ENCODE data around the gene DNAJB2.

DNAJB2 gene

DNA sequence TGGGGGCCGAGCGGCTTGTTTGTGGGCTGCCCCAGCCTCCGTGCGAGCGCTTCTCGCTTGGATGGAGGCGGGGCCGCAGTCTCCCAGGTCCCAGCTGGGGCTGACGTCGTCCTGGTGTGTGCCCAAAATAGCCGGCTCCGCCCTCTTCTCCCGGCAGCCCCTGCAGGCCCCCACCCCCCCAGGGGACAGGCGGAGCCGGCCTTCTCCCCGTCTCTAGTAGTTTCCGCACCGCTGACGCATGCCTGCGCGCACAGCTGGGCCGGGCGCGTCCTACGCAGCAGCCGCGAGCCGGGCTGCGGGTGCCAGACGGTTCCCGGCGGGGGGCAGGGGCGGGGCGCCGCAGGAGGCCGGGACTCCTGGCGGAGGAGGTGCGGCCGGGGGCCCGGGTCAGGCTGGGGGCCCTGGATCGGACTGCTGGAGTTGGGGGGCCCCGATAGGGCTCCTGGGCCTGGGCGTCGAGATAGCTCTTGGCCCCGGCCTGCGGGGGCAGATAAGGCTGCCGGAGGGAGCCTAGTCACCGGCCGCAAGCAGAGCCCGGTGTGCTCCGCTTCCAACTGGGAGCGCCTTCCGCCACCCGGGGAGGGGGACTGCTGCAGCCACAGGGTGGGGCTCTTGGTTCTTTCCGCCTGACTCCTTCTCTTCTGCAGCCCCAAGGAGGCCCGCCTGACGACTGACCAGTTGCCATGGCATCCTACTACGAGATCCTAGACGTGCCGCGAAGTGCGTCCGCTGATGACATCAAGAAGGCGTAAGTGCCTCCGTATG is at the start of gene DNAJB2:
TSS of gene DNAJB2 (plus strand) at position 216 of the 765 bp plus-strand sequence. CDS start at position 684, 468 bp downstream.
- DNase-seq (ENCODE audit: low read depth), result peak; percentile 97

DNA sequence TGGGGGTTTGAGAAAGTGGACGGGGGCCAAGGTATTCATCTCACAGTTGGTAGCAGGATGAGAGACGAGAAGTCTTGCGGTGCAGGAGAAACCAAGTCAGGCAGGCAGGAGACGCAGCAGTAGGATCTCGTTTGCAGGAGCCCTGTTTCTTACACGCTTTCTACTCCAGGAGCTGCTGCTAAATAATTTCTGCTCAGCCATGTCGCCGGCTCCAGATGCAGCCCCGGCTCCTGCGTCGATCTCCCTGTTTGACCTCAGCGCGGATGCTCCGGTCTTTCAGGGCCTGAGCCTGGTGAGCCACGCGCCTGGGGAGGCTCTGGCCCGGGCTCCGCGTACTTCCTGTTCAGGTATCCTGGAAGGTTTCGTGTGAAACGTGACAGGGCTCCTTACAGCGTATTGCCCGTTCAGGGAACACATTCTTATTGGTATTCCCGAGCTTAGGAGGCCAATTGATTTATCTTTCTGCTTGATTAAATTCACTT is 49.1 kb upstream of the DNAJB2 start:
- no peak for DNase-seq (ENCODE audit: low read depth)

DNA sequence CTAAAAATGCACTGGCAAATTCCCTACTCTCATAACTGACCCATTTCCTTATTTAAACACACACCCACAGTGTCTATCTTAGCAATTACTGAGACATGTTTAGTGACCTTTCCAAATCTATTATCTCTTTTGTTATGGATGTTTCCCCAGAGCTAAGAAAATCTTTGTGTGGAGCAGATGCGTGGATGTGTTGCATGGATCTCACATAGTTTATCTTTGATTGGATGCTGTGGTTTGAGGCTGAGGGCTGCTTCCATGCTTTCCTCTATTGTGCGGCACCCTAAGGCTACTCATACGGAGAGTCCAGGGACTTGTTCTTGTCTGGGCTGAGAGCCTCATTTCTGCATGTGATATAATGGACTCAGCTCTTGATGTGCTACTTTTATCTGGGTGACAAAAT is 44.8 kb upstream of the DNAJB2 start:
- no peak for DNase-seq (ENCODE audit: low read depth)

DNA sequence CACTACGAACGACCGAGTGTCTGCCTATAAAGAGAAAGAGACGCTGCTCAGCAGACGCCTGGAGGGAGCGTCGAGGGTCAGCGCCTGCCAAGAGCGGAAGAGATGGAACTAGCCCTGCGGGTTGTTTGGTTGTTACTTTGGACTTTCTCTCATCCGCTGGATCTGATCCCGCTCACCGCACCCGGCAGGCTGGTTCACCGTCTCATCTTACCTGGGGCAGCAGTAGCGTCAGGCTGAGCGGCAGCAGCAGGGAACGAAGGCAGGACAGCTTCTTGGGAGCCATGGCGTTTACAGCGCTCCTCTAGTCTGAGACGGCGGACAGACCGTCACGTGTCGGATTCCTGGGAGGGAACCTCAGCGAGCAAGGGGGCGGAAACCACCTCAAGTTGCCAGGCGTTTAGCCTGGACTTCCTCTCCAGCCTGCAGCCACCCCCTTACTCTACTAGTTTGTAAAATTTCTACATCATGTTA is 35.8 kb upstream of the DNAJB2 start:
- no peak for DNase-seq (ENCODE audit: low read depth)

DNA sequence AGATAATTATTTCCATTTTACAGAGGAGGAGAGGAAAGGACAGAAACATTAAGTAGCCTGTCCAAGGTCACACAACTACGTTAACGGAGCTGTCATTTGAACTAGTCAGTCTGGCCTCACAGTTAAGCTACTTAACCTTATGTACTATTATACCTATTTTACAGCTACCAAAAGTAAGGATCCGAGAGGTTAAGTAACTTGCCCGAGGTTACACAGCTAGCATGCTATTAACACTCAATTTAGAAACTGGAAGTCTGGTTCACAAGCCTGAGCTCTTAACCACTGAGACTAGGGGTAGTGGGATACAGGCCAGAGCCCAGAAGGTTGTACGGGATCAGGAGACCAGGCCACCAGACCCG is 34.4 kb upstream of the DNAJB2 start:
- no peak for DNase-seq (ENCODE audit: low read depth)

DNA sequence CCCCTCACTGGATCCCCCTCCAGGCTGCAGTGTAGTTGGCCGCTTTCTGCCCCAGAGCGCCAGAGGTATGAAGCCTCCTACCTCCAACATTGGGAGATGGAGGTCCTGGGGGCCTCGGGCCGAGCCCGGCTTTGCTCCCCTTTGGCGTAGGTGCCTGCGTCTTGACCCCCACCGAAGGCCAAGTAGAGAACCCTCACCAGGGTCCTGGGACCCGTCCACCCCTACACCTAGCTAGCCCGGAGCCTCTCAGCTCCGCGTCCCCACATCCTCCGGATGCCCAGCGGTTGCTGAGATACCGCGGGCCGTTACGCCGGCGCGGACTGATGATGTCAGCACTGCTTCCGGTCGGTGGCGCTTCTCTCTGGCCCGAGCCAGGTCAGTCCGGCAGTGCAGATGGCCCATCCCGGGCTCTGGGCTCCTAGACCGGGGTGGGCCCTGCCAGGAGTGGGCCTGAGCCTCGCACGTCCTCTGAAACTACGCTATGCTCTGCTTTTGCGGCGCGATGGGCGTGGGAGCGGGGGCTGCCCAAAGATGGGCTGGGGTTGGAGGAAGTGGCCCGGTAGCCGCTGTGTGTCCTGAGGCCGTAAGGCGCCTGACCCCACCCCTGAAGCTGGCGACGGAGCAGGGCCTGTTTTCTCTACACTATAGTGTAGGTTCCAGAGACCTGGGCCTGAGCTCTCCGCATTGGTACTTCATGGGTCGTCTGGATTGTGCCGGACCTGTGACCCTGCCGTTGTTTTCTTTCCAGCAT is 33.8 kb upstream of the DNAJB2 start, which contains the start of the genes GLB1L and STK16:
TSS of gene GLB1L (minus strand) at position 297 of the 751 bp plus-strand sequence. CDS start 1,871 bp downstream, outside the sequence.
TSS of gene STK16 (plus strand) at position 332 of the 751 bp plus-strand sequence. CDS start 521 bp downstream, outside the sequence.
- DNase-seq (ENCODE audit: low read depth), result peak; percentile 79

DNA sequence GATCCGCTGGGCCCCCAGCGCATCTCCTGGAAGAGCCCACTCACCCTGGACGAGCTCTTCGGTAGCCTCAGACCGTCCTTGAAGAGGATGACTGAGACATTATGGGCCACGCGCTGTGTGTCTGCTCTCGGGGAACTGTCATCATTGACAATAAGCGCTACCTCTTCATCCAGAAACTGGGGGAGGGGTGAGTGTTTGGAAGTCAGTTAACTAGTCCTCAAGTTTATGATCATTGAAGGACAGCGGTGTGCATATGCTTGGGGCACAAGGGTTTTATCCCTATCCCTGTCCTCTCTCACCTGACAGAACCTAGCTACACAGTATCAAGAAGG is 33.3 kb upstream of the DNAJB2 start:
- DNase-seq (ENCODE audit: low read depth), result no peak

DNA sequence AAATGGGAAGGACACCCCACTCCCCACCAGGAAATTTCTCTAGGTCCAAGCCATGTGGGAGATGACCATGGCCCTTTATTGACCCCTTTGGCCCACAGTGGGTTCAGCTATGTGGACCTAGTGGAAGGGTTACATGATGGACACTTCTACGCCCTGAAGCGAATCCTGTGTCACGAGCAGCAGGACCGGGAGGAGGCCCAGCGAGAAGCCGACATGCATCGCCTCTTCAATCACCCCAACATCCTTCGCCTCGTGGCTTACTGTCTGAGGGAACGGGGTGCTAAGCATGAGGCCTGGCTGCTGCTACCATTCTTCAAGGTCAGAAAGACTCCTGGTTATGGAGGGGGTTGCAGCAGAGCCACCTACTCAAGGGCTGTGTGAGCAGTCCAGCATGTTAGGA is 32.6 kb upstream of the DNAJB2 start:
- DNase-seq (ENCODE audit: low read depth), result no peak

DNA sequence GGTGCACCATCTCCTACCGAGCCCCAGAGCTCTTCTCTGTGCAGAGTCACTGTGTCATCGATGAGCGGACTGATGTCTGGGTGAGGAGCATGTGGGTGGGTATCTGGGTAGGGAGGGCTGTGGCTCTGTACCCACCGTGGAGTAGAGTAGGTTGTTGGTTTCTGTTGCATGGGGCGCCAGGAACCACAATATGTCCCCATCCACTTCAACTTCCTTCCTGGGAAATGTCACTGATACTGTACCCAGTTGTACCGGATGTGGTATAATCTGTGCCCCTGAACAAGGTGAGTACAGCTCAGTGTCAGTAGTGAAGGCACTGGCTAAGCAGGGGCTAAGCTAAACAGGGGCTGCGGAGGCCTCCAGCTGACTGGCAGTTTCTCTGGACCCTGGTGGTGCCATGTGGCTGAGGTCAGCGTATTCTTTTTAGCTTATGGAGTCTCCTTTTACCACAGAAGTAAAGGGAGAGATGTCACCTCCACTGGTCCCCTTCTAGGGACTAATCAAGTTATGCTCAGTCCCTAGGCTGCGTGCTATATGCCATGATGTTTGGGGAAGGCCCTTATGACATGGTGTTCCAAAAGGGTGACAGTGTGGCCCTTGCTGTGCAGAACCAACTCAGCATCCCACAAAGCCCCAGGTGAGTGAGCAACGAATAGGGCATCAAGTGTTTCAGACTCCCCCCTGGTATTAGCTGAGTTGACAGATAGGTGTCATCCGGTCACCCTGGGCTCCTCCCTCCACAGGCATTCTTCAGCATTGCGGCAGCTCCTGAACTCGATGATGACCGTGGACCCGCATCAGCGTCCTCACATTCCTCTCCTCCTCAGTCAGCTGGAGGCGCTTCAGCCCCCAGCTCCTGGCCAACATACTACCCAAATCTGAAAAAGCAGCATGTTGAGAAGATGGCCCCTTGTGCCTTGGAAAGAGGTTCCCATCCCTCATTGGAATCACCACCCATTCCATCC is 31.2 kb upstream of the DNAJB2 start:
- DNase-seq (ENCODE audit: low read depth), result no peak

DNA sequence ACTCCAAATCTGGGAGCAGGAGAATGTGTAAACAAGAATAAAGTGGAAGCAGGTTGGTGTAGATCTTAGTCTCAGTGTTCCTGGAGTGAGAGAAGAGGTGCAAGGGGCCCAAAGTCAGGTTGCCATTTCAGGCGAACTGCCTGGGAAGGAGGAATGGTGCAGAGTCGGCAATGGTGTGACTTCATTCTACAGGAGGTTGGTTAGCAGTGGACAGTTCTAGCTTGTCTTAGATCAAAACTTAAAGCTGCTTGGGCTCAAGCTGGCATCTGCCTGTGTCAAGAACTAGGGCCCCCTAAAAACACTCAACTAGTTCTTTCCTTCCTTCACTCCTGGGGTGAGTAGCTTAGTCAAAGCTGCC is 30.3 kb upstream of the DNAJB2 start:
- no peak for DNase-seq (ENCODE audit: low read depth)

DNA sequence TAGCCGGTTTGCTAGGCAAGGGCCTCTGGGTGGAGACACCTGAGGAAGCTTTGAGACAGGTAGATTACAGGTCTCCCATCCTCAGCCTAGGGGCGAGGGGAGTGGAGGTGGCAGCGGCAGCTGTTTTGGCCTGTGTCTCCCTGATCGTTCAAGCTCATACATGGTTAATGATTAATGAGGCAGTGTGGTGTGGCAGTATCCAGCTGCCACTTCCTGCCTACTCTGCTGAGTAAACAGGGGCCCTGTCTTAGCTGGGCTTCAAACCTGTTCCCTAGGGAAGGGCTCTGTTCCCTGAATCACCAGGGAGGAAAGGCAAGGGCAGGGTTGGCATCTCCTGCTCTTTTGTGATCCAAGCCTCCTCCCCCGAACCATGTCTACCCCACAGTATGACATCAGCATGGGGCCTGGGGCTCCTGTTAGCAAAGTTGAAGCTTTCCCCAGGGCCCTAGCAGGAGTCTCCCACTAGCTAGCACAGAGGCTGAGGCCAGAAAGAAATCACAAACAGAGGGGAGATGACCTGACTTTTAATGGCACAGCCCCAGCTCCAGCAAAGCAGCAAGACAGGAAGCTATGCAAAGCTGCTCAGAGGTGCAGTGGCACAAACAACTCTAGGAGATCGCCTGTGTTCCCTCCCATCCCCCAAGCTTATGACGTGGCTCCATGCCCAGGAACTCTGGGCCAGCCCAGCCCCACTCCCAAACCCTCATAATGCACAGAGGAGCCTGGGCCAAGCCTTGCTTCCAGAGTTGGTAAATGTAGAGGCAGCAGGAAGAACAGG is 29.8 kb upstream of the DNAJB2 start:
- DNase-seq (ENCODE audit: low read depth), result no peak

DNA sequence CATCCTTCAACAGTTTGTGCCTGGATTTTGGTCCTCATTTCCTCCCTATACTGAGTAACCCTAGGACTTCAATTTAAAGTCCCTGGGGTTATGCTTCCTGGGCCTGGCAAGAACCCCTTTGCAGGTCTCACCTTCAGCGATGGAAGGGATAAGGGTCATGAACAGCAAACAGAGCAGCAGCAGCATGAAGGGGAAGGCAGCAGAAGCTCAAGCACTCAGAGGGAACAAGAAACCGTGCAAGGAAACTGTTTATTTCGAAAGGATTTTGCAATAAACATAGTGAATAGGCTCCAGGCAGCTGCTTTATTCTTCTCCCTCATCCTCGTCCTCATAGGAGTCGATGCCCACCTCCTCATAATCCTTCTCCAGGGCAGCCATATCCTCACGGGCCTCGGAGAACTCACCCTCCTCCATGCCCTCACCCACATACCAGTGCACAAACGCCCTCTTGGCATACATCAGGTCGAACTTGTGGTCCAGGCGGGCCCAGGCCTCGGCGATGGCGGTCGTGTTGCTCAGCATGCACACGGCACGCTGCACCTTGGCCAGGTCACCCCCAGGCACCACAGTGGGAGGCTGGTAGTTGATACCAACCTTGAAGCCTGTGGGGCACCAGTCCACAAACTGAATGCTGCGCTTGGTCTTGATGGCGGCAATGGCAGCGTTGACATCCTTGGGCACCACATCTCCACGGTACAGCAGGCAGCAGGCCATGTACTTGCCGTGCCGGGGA is 29.0 kb upstream of the DNAJB2 start:
- DNase-seq (ENCODE audit: low read depth), result no peak

DNA sequence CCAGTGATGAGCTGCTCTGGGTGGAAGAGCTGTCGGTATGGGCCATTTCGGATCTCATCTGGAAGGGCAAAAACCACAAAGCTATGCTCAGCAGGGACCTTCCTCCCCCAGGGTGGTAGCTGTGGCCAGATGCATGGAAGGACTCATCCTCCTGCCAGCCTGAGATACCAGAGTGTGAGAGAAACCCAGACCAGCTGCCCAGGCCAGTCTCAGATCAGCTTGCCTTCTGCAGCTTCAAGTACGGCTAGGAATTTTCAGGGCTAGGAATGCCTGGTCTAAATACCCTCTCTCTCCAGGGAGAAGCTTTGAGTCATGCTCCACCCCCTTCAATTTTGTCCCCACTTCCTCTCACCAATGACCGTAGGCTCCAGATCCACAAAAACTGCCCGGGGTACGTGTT is 27.5 kb upstream of the DNAJB2 start:
- DNase-seq (ENCODE audit: low read depth), result no peak

DNA sequence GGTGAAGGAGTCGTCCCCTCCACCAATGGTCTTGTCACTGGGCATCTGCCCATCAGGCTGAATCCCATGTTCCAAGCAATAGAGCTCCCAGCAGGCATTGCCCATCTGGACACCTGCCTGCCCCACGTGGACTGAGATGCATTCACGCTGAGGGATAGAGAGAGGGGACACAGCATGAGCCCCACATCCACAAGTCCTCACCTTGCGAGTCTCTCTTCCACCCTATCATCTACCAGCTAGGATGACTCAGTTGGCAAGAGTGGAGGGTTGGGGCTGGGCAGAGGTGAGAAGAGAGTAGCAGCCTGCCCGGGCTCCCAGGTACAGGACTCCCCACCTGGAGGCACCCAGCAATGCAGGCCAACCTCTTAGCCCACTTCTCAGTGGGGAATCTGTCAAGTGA is 27.1 kb upstream of the DNAJB2 start:
- no peak for DNase-seq (ENCODE audit: low read depth)

DNA sequence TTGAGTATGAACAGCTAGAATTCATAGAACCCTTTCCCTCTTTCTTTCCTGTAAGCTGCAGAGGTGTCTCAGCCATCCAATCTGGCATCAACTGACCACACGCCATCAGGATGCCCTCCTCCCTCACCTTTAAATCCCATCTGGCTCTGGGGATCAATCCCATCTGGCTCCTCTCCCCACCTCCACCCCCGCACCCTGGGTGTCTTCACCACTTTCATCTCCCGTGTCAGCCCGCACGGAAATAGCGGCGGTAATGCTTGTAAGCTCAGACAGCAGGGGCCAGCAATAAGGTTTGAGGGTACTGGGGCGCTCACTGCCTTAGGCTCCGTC is 26.6 kb upstream of the DNAJB2 start:
- DNase-seq (ENCODE audit: low read depth), result no peak

DNA sequence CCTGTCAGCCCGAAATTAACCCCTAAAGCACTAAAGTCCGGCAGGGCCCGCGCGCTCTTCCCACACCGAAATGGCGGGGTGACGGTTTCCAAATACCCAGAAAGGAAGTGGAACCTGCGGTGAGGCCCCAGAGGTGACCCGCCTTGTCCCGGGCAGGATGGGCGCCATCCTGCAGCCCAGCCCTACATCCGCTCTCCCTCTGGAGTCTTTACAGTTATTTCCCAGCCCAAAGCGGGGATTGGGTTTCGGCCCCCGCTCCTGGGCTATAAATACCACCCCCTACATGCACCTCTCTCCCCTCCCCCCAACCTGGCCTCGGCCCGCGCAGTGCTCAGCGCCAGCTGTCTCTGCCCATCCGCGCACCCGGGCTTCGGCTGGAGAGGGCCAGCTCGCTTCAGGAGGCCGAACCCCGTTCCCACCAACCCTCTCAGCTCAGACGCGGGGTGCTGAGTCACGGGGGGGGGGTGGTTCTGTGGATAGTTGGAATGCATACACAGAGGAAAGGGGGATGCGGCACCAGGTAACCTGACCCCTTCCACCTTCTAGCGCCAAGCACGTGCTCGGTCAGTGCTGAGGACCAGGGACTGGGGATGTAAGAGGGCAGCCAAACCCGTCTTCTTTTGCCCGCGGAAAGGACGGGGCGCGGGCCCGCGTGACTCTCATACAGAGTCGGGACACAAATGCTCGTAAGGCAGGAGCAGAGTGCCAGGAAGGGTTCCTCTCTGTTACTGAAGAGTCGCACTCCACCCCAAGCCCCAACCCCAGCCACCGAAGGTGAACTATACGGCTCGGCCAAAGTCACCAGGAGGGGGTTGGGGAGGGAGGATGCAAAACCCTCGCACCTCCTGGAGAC is 26.0 kb upstream of the DNAJB2 start, which contains the start of gene TUBA4B:
TSS of gene TUBA4B (plus strand) at position 344 of the 853 bp plus-strand sequence. CDS start at position 509, 165 bp downstream.
- DNase-seq (ENCODE audit: low read depth), result no peak

DNA sequence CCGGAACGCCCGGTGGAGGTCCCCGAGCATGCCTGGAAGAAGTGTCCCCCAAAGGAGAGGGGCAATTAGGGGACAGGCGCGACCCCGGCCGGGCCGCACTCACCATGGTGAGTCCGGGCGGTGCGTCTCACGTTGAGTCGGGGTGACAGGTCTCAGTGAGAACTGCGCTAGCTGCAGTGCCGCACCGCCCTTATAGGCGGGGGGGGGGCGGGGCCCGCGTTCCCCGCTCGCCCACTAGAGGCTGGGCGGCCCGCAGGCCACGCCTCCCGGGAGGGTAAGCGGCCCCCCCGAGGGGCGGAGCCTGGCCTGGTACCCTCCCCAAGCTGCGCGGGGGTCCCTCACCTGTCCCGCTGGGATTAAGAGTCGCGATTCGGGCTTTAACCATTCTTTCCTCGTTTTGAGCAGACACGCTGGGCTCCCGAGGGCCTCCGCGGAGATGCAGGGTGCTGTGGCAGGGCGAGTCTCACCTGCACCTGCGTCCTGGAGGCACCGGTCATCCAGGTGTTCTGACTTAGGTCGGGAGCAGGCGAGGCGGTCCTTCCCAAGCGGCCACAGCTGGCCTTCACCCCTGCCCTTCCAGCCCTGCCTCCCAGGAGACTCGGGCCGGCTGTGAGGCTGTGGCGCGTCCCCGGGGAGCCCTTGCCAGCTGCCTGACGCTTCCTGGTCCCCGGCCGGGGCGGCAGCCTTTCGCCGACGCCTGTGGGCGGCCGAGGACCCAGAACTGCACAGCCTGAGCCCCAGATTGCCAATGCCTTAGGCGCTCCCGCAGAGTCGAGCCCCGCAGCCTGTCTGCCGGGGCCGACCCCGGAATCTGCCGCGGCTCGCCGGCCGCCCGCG is 25.2 kb upstream of the DNAJB2 start, which contains the start of gene TUBA4A:
TSS of gene TUBA4A (minus strand) at position 166 of the 837 bp plus-strand sequence. CDS start at position 106, 60 bp downstream.
- peak; percentile 84 for DNase-seq (ENCODE audit: low read depth)

DNA sequence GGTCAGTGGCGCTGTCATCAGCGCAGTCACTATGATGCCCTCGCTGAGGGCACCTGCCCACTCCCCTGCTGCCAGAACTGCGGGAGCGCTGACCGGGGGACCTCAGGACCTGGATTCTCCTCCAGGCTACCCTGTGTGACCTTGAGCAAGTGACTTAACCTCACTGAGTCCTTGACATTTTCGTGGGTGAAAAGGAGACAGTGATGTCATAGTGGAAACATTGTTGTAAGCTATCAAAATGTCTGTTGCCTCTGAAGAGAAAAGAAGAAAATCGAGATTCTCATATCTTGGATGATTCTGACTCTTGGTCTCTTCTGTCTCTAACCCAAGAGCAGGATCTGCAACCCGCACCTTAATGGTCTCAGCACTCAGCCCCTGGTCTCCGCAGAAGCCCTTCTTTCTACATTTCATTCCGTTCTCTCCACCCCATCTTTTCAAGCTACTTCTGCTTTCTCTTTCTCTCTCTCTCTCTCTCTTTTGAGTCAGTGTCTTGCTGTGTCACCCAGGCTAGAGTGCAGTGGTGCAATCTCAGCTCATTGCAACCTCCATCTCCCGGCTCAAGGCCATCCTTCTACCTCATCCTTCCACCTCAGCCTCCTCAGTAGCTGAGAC is 24.5 kb upstream of the DNAJB2 start:
- no peak for DNase-seq (ENCODE audit: low read depth)

Data from stimulated activated CD8-positive, alpha-beta memory T cell treated with anti-CD3 and anti-CD28 coated beads, Interleukin-15, amount 100 ng/mL, for 1 hour (primary cell).